Pancreas (tissue), 10 donors: Measurements from ENCODE around the gene COG8. TPM values are rescaled to one million over a fixed set of nuclear protein-coding genes. Genes with fewer than 3 reads are reported as not detected.

ENCODE experiments used
- ATAC-seq, 4 donors: fragments of 200-7000 bp; cut with Tn5 transposase; one replicate each; pipeline versions ENCODE4 v1.8.0 to v1.9.1; 2020; ENCODE audit warnings: mild to moderate bottlenecking in 4 of 4, moderate library complexity in 4 of 4
- DNase-seq, 6 donors: peaks; one replicate each; pipeline ENCODE4 v3.0.0-alpha.2; 2020
- FAIRE-seq: peaks from 2 replicates; lab custom pipeline; 2012; peaks lifted over from hg19 to GRCh38; lab: Jason Lieb, UNC
- H3K27ac ChIP-seq, 4 donors: fragments of 200-600 bp; sonication (generic); 1 replicate in 3 of 4; 2 replicates in 1 of 4; pipeline versions ENCODE4 v1.5.0 to v1.8.0; 2020
- H3K27me3 ChIP-seq, 4 donors: fragments of 200-600 bp; one replicate each; pipeline ENCODE4 v1.8.0; 2021
- H3K36me3 ChIP-seq, 3 donors: fragments of 200-600 bp; sonication (generic) in 1 of 3; one replicate each; pipeline versions ENCODE4 v1.5.0 to v1.8.0; 2020 to 2021
- H3K4me1 ChIP-seq, 3 donors: fragments of 200-600 bp; one replicate each; pipeline ENCODE4 v1.8.0; 2021
- H3K4me3 ChIP-seq, 4 donors: fragments of 200-600 bp; sonication (generic) in 2 of 4; one replicate each; pipeline versions ENCODE4 v1.5.0 to v1.8.0; 2020 to 2021
- H3K9me3 ChIP-seq, 4 donors: fragments of 200-600 bp; one replicate each; pipeline ENCODE4 v1.8.0; 2021
- WGBS, 2 donors: extraction: QIAGEN DNeasy Blood & Tissue Kit; methylation state at CpG; one replicate each; pipeline ENCODE4 v1.1.7; 2013; 5-methylcytosine and 5-hydroxymethylcytosine counted together
- intact Hi-C, 3 donors: fragments of 100-400 bp; cut with DNase I; formaldehyde crosslinking; loops; one replicate each; pipeline versions ENCODE4 v1.11.1 to v1.14.2; 2022
- polyA plus RNA-seq, 2 donors: library from polyadenylated mRNA; stranded (reverse); fragments of 200-250 nt; gene quantifications; one replicate each; pipeline ENCODE4 v1.2.3, GENCODE V29; 2013
- total RNA-seq, 6 donors: library from RNA; stranded (reverse); fragmentation: NEBNext Ultra II Directional in 4 of 6; extraction: Animal tissue kit (Norgen Biotek cat#: 25700) in 4 of 6; gene quantifications; one replicate each; pipeline versions ENCODE4 v1.2.1 to v1.2.4, GENCODE V29; 2021 to 2023
- TF ChIP-seq, protein P1 (sequence below), 4 donors: fragments of 200-600 bp; sonication (generic) in 3 of 4; IDR thresholded peaks; one replicate each; pipeline versions ENCODE4 v1.5.0 to v1.8.0; 2021; ENCODE audit warnings: antibody characterized with exemption in 4 of 4
- donor health status: healthy with polysubstance abuse.
- donor health status: DM: no; HTN: no; CAD: no; lungs with moderate emphysema.
- donor health status: DM: no; HTN: no; CAD: no.
- donor health status: control.
- donor health status: control.
- donor health status: Bipolar disorder and iron deficiency.
- donor health status: DM: yes; HTN: yes; CAD: no.
- donor health status: DM: no; HTN: no; CAD: no.
- donor health status: DM: no; HTN: no; CAD: no.
- donor health status: DM: yes; HTN: yes; CAD: no.

The COG8 gene
- total and polyA plus RNA-seq, 8 donors: 16.2 to 29.0 (median 20.4) TPM

- peak overlapping the region; percentile 83 to 94 (median 88) for H3K27ac ChIP-seq
- FAIRE-seq: no peak
- ATAC-seq: peak in 3 of 4 donors; percentile 4 to 7 (median 5)
- H3K4me3 ChIP-seq: peak overlapping the region; percentile 80 to 95 (median 85)
- intact Hi-C loops: no loop called here
- no peaks in the 10 kb centered on the region for H3K27me3 ChIP-seq
- peaks cover 6 to 22% (median 20%) of the 10 kb centered on the region in 3 donors for H3K4me1 ChIP-seq
- H3K9me3 ChIP-seq: no peaks in the 10 kb centered on the region
- 4 to 6% methylated on average over 16 of the region's 16 CpGs for WGBS, 2 donors
- peaks cover 0 to 6% (median 2%) of the 10 kb centered on the region in 3 donors for H3K36me3 ChIP-seq
- TF ChIP-seq, protein P1, sequence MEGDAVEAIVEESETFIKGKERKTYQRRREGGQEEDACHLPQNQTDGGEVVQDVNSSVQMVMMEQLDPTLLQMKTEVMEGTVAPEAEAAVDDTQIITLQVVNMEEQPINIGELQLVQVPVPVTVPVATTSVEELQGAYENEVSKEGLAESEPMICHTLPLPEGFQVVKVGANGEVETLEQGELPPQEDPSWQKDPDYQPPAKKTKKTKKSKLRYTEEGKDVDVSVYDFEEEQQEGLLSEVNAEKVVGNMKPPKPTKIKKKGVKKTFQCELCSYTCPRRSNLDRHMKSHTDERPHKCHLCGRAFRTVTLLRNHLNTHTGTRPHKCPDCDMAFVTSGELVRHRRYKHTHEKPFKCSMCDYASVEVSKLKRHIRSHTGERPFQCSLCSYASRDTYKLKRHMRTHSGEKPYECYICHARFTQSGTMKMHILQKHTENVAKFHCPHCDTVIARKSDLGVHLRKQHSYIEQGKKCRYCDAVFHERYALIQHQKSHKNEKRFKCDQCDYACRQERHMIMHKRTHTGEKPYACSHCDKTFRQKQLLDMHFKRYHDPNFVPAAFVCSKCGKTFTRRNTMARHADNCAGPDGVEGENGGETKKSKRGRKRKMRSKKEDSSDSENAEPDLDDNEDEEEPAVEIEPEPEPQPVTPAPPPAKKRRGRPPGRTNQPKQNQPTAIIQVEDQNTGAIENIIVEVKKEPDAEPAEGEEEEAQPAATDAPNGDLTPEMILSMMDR (IDR thresholded peaks at IDR 0.05): no peak
- peak in 2 of 6 donors; percentile 21 to 43 for DNase-seq
These were observed 806 bp upstream of the COG8 start for GRCh38 chr16:69340095-69340644.

GRCh38 chr16:69338557-69339288 lies 641 bp downstream of the COG8 start:
- H3K27me3 ChIP-seq: no peaks in the 10 kb centered on the region
- H3K4me1 ChIP-seq: peaks cover 6 to 22% (median 20%) of the 10 kb centered on the region in 3 donors
- H3K9me3 ChIP-seq: no peaks in the 10 kb centered on the region
- DNase-seq (peak in 3 of 6 donors; percentile 17 to 36 (median 24)), FAIRE-seq (no peak), ATAC-seq (peak in 1 of 4 donors; percentile 0)
- H3K4me3 ChIP-seq: peak overlapping the region; percentile 80 to 95 (median 85)
- H3K36me3 ChIP-seq: peaks cover 0 to 17% (median 6%) of the 10 kb centered on the region in 3 donors
- intact Hi-C loops: no loop called here
- TF ChIP-seq, protein P1 (IDR thresholded peaks at IDR 0.05): no peak
- H3K27ac ChIP-seq: peak overlapping the region; percentile 83 to 94 (median 88)
- 15 to 16% methylated on average over 46 of the region's 46 CpGs for WGBS, 2 donors

DNA sequence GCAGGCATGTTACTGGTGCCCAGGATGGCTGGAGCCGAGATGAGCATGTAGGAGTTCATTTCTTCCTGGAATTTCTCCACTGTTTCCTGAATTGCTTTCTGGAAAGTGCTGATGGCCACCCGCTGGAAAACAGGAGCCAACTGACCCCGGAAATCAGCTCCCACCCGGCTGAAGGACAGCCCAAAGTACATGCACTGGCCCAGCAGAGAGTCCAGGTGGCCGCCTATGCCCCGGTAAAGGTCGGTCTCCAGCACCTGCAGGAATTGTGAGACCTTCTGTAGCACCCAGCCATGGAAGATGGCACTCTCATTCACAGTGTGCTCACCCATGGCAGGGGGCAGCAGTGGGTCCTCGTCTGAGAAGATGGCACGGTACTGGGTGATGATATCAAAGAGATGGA lies 4.7 kb downstream of the COG8 start:
- FAIRE-seq: no peak
- WGBS, 2 donors: 89 to 95% methylated on average over 9 of the region's 9 CpGs
- Histone ChIP-seq H3K27me3 (no peaks in the 10 kb centered on the region), H3K36me3 (peaks cover 0 to 39% (median 6%) of the 10 kb centered on the region in 3 donors), H3K9me3 (no peaks in the 10 kb centered on the region), H3K27ac (no peak overlapping the region), H3K4me1 (peaks cover 6 to 18% (median 13%) of the 10 kb centered on the region in 3 donors), H3K4me3 (no peak overlapping the region)
- peak in 2 of 6 donors; percentile 38 to 53 for DNase-seq
- intact Hi-C loops: no loop called here
- ATAC-seq: no peak
- TF ChIP-seq, protein P1 (IDR thresholded peaks at IDR 0.05): no peak

- H3K36me3 ChIP-seq: peaks cover 0 to 43% (median 0%) of the 10 kb centered on the region in 3 donors
- TF ChIP-seq, protein P1 (IDR thresholded peaks at IDR 0.05): no peak
- ATAC-seq (peak; percentile 93 to 96 (median 94)), FAIRE-seq (no peak), DNase-seq (peak; percentile 92 to 97 (median 95))
- H3K4me1 ChIP-seq: peaks cover 9 to 32% (median 28%) of the 10 kb centered on the region in 3 donors
- H3K27me3 ChIP-seq: no peaks in the 10 kb centered on the region
- no peaks in the 10 kb centered on the region for H3K9me3 ChIP-seq
- WGBS, 2 donors: 0 to 1% methylated on average over 68 to 93 of the region's 93 CpGs
- intact Hi-C loops: no loop called here
- peak within 1 kb of the TSS; percentile 75 to 99 (median 98) for H3K4me3 ChIP-seq
- H3K27ac ChIP-seq: peak within 1 kb of the TSS; percentile 78 to 84 (median 82)
These were observed 8.9 kb downstream of the COG8 start, which contains the start of gene PDF for GRCh38 chr16:69330286-69331109. Gene PDF, minus strand, starts transcription at chr16:69330588. Its CDS starts 18 bp downstream, at chr16:69330570.
